GM12872 (cell line): ENCODE results near the gene TESMIN.

Source experiments
- CTCF ChIP-seq: IDR thresholded peaks from 3 replicates; pipeline ENCODE4 v1.5.1; 2011; ENCODE audit warnings: low read depth, mild to moderate bottlenecking, low read length, moderate library complexity; ENCODE audit not compliant: insufficient read depth

TESMIN gene

GRCh38 chr11:68680541-68681231 is 70.6 kb downstream of the TESMIN start:
- no peak for TF ChIP-seq CTCF

GRCh38 chr11:68678031-68678441 is 73.3 kb downstream of the TESMIN start:
- TF ChIP-seq CTCF: no peak

GRCh38 chr11:68677432-68677831 is 73.9 kb downstream of the TESMIN start:
- no peak for TF ChIP-seq CTCF

GRCh38 chr11:68674461-68674860 is 76.9 kb downstream of the TESMIN start:
- TF ChIP-seq CTCF: no peak

- TF ChIP-seq CTCF: no peak
Observed at GRCh38 chr11:68673991-68674390, 77.3 kb downstream of the TESMIN start.

- no peak for TF ChIP-seq CTCF
Observed at GRCh38 chr11:68673306-68673945, 77.9 kb downstream of the TESMIN start.

GRCh38 chr11:68670208-68670992 is 80.9 kb downstream of the TESMIN start:
- TF ChIP-seq CTCF: no peak
